HCT116 (cell line): Measurements from ENCODE around the gene MYH1. TPM values are rescaled to one million over a fixed set of nuclear protein-coding genes. Genes with fewer than 3 reads are reported as not detected.

ENCODE experiments used
- ATAC-seq: fragments of 200-7000 bp; cut with Tn5 transposase; 2 replicates; pipeline ENCODE4 v1.9.1; 2020; ENCODE audit warnings: mild to moderate bottlenecking, moderate library complexity
- BruUV-seq: library from RNA; stranded (reverse); fragments of 400-500 nt; replicated peaks from 2 replicates; lab custom pipeline; 2021; lab: Mats Ljungman, UMichigan
- CTCF ChIA-PET: fragments of 300-600 bp; sonication (Branson Sonifier 250); formaldehyde crosslinking; loops from one replicate; lab custom pipeline; 2021; ENCODE audit warnings: antibody characterized with exemption; lab: Charles Lee
- POLR2A ChIA-PET: fragments of 300-600, 350-600 bp; sonication (Branson Sonifier 250); formaldehyde crosslinking; loops from one replicate; lab custom pipeline; 2021; ENCODE audit warnings: antibody characterized with exemption; lab: Charles Lee
- RAD21 ChIA-PET, 2 experiments: fragments of 300-600 bp; sonication (Branson Sonifier 250); formaldehyde crosslinking; loops; one replicate each; lab custom pipeline; 2023; ENCODE audit warnings: low total read pairs in 2 of 2; ENCODE audit not compliant: uncharacterized antibody in 2 of 2, unreplicated experiment in 2 of 2, low non-redundant PET in 1 of 2; lab: Charles Lee
- DNase-seq: peaks from one replicate; pipeline ENCODE4 v3.0.0-alpha.2; 2010; ENCODE audit warnings: low read depth, low spot score
- H2AFZ ChIP-seq: fragments of 200-600 bp; shearing (Covaris generic), sonication (generic); 2 replicates; pipeline ENCODE4 v1.6.1; 2017; ENCODE audit warnings: low read depth, mixed run types, mixed read lengths, antibody characterized with exemption, low read length; ENCODE audit not compliant: poor library complexity, severe bottlenecking
- H3K27ac ChIP-seq: 2 replicates; pipeline ENCODE4 v1.5.1; 2012; ENCODE audit warnings: low read depth, low read length
- H3K27me3 ChIP-seq: fragments of 200-600 bp; sonication (generic); 2 replicates; pipeline ENCODE4 v1.6.1; 2016; ENCODE audit warnings: mixed run types, low read length, mixed read lengths; ENCODE audit not compliant: insufficient read depth
- H3K36me3 ChIP-seq, 2 experiments: fragments of 200-500 bp in 1 of 2; fragments of 200-600 bp in 1 of 2; sonication (Bioruptor generic) in 1 of 2; sonication (generic) in 1 of 2; 2 replicates each; pipeline versions ENCODE4 v1.5.1 to v1.6.1; 2014 to 2016; ENCODE audit warnings: low read length in 2 of 2, inconsistent platforms in 1 of 2, mixed read lengths in 1 of 2, mixed run types in 1 of 2; ENCODE audit not compliant: insufficient read depth in 2 of 2, control insufficient read depth in 1 of 2
- H3K4me1 ChIP-seq, 2 experiments: fragments of 200-600 bp in 1 of 2; sonication (generic) in 1 of 2; 2 replicates each; pipeline versions ENCODE4 v1.5.1 to v1.6.1; 2012 to 2017; ENCODE audit warnings: low read length in 2 of 2, inconsistent platforms in 1 of 2, mild to moderate bottlenecking in 1 of 2, mixed read lengths in 1 of 2, mixed run types in 1 of 2, moderate library complexity in 1 of 2; ENCODE audit not compliant: insufficient read depth in 2 of 2, control insufficient read depth in 1 of 2
- H3K4me2 ChIP-seq: fragments of 200-600 bp; sonication (generic); 2 replicates; pipeline ENCODE4 v1.6.1; 2017; ENCODE audit warnings: mixed run types, low read length, mixed read lengths
- H3K4me3 ChIP-seq, 2 experiments: fragments of 200-600 bp in 1 of 2; sonication (generic) in 1 of 2; replicated peaks in 1 of 2; 2 replicates each; pipeline ENCODE4 v1.5.1; 2011 to 2016; ENCODE audit warnings: low read length in 2 of 2, control low read depth in 1 of 2, low read depth in 1 of 2, mild to moderate bottlenecking in 1 of 2, mixed read lengths in 1 of 2, mixed run types in 1 of 2
- H3K79me2 ChIP-seq: fragments of 200-600 bp; sonication (generic); 2 replicates; pipeline ENCODE4 v1.6.1; 2017; ENCODE audit warnings: mild to moderate bottlenecking, mixed run types, low read length, moderate library complexity, mixed read lengths; ENCODE audit not compliant: insufficient read depth
- H3K9ac ChIP-seq: fragments of 200-600 bp; sonication (generic); 2 replicates; pipeline ENCODE4 v1.6.1; 2016; ENCODE audit warnings: low read length, mixed read lengths
- H3K9me2 ChIP-seq: fragments of 200-600 bp; sonication (generic), shearing (Covaris generic); 2 replicates; pipeline ENCODE4 v1.6.1; 2017; ENCODE audit warnings: mixed run types, mild to moderate bottlenecking, moderate library complexity; ENCODE audit not compliant: insufficient read depth
- H3K9me3 ChIP-seq, 2 experiments: fragments of 200-500 bp in 1 of 2; fragments of 200-600 bp in 1 of 2; sonication (Bioruptor generic) in 1 of 2; sonication (generic) in 1 of 2; 2 replicates each; pipeline ENCODE4 v1.6.1; 2014 to 2017; ENCODE audit warnings: low read length in 2 of 2, mixed read lengths in 2 of 2, inconsistent platforms in 1 of 2, low read depth in 1 of 2, mild to moderate bottlenecking in 1 of 2, mixed run types in 1 of 2, moderate library complexity in 1 of 2; ENCODE audit not compliant: control insufficient read depth in 1 of 2, insufficient read depth in 1 of 2
- H4K20me1 ChIP-seq: fragments of 200-600 bp; sonication (generic), shearing (Covaris generic); 2 replicates; pipeline ENCODE4 v1.6.1; 2017; ENCODE audit warnings: mixed run types, mild to moderate bottlenecking, moderate library complexity; ENCODE audit not compliant: insufficient read depth
- CBX3 ChIP-seq: IDR thresholded peaks from 2 replicates; pipeline ENCODE4 v1.6.1; 2012; ENCODE audit warnings: low read depth
- EGR1 ChIP-seq: IDR thresholded peaks from 2 replicates; pipeline ENCODE4 v1.6.1; 2012; ENCODE audit warnings: low read depth
- ELF1 ChIP-seq: IDR thresholded peaks from 2 replicates; pipeline ENCODE4 v1.6.1; 2012; ENCODE audit warnings: low read depth, borderline replicate concordance
- EZH2 ChIP-seq: fragments of 200-600 bp; sonication (generic); IDR thresholded peaks from 2 replicates; pipeline ENCODE4 v1.6.1; 2017; ENCODE audit warnings: antibody characterized with exemption, mixed run types
- EZH2phosphoT487 ChIP-seq: fragments of 200-600 bp; IDR thresholded peaks from 2 replicates; pipeline ENCODE4 v1.6.1; 2018; ENCODE audit warnings: antibody characterized with exemption, borderline replicate concordance
- REST ChIP-seq: IDR thresholded peaks from 2 replicates; pipeline ENCODE4 v1.6.1; 2012; ENCODE audit warnings: low read depth
- SIN3A ChIP-seq: IDR thresholded peaks from 2 replicates; pipeline ENCODE4 v1.6.1; 2012; ENCODE audit warnings: low read depth
- ZFX ChIP-seq: fragments of 450-650 bp; IDR thresholded peaks from 2 replicates; pipeline ENCODE4 v1.6.1; 2017
- intact Hi-C: fragments of 100-400 bp; cut with micrococcal nuclease; formaldehyde crosslinking; loops from 2 replicates; pipeline ENCODE4 v1.10.0; 2022
- total RNA-seq: library from RNA; stranded (reverse); gene quantifications from one replicate; pipeline ENCODE4 v1.2.1, GENCODE V29; 2021; ENCODE audit not compliant: unreplicated experiment
- TF ChIP-seq, protein P1 (sequence below): IDR thresholded peaks from 2 replicates; pipeline ENCODE4 v1.6.1; 2012
- TF ChIP-seq, protein P2 (sequence below): IDR thresholded peaks from 2 replicates; pipeline ENCODE4 v1.6.1; 2012

MYH1 gene
- total RNA-seq, 1 experiment from 2014 or later, result not detected

DNA sequence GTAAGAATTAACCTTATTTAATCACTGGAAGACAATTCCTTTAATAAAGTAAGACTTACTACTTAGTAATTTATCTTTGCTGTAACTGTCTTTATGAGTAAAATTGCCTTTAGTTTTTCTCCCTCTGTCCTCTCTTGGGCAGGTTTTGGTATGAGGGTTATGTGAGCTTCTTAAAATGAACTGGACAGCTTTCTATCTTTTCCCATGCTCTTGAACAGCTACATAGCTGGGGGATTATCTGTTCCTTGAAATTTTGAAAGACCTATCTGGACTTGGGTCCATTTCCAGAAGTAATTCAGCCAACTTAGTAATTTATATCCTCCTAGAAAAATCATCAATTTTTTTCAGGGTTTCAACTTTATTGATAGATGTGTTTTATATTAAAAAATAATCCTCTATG, 3.6 kb upstream of the MYH1 start:
- no peak overlapping the region for H3K4me3 ChIP-seq
- no peak for TF ChIP-seq SIN3A
- TF ChIP-seq REST, result no peak
- TF ChIP-seq, protein P1, sequence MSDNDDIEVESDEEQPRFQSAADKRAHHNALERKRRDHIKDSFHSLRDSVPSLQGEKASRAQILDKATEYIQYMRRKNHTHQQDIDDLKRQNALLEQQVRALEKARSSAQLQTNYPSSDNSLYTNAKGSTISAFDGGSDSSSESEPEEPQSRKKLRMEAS, result no peak
- no peak for TF ChIP-seq ZFX
- no peak overlapping the region for H2AFZ ChIP-seq
- ChIA-PET POLR2A (no interaction called here), RAD21 (no interaction called here), CTCF (interaction anchor here (0.7 kb wide), 1 partner anchor 632 kb away, joined by 3 read pairs; no protein-coding TSS in a partner anchor)
- ATAC-seq, result no peak
- no peak overlapping the region for H3K27ac ChIP-seq
- no peak for DNase-seq
- H3K9me2 ChIP-seq, result no peaks in the 10 kb centered on the region
- no TSS peak for BruUV-seq
- no peaks in the 10 kb centered on the region for H4K20me1 ChIP-seq
- H3K9me3 ChIP-seq, result no peaks in the 10 kb centered on the region
- H3K4me2 ChIP-seq, result no peak overlapping the region
- peaks cover 46% of the 10 kb centered on the region for H3K27me3 ChIP-seq
- intact Hi-C loops, result no loop called here
- no peaks in the 10 kb centered on the region for H3K36me3 ChIP-seq
- no peak overlapping the region for H3K9ac ChIP-seq
- no peaks in the 10 kb centered on the region for H3K4me1 ChIP-seq
- H3K79me2 ChIP-seq, result no peaks in the 10 kb centered on the region

DNA sequence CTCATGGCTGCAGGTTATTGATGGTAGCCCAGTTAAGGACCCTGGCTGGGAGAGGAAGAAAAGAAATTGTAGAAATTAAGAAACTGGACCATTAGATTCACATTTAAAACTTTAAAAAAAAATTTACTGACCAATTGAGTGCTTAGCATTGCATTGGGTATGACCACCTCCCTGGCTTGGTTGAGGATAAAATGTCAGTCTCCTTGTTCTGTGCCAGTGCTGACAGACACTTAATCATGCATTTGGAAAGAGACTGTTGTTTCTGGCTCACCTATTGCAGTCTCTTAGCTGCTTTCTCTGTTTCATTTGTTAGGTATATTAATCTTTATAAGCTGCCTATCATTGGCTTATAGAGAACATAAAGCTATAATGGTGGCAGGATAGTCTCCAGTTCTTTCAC, 1.7 kb downstream of the MYH1 start:
- H3K9me3 ChIP-seq, result no peaks in the 10 kb centered on the region
- H3K79me2 ChIP-seq, result no peaks in the 10 kb centered on the region
- ChIA-PET CTCF (no interaction called here), RAD21 (no interaction called here)
- H3K9ac ChIP-seq, result no peak overlapping the region
- no peaks in the 10 kb centered on the region for H3K36me3 ChIP-seq
- peaks cover 82% of the 10 kb centered on the region for H3K27me3 ChIP-seq
- BruUV-seq, result no TSS peak
- intact Hi-C loops, result no loop called here
- no peaks in the 10 kb centered on the region for H4K20me1 ChIP-seq
- H3K4me3 ChIP-seq, result no peak overlapping the region
- H3K9me2 ChIP-seq, result no peaks in the 10 kb centered on the region
- no peak for TF ChIP-seq EGR1
- TF ChIP-seq EZH2, result no peak
- TF ChIP-seq, protein P2, sequence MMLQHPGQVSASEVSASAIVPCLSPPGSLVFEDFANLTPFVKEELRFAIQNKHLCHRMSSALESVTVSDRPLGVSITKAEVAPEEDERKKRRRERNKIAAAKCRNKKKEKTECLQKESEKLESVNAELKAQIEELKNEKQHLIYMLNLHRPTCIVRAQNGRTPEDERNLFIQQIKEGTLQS, result no peak
- TF ChIP-seq CBX3, result no peak
- no peak for TF ChIP-seq REST
- TF ChIP-seq ELF1, result no peak
- 0 out of 2 replicates have a peak, but pooled peaks have one; percentile 80 for TF ChIP-seq EZH2phosphoT487
- TF ChIP-seq, all 23 proteins: peak for 1
- no peak for ATAC-seq
- Histone ChIP-seq H3K4me1 (no peaks in the 10 kb centered on the region), H2AFZ (no peak overlapping the region), H3K4me2 (no peak overlapping the region), H3K27ac (no peak overlapping the region)
- DNase-seq, result no peak
- POLR2A ChIA-PET, result no interaction called here
